ENCODE results near the gene C3orf33. TPM values are rescaled to one million over a fixed set of nuclear protein-coding genes. Genes with fewer than 3 reads are reported as not detected.

C3orf33 gene
- total and polyA plus RNA-seq, 9 of the 15 experiments (the other 6 are each of a cell fraction or from before 2014, with no cell fraction given), result 4.1 to 10.2 (median 6.0) TPM

DNA sequence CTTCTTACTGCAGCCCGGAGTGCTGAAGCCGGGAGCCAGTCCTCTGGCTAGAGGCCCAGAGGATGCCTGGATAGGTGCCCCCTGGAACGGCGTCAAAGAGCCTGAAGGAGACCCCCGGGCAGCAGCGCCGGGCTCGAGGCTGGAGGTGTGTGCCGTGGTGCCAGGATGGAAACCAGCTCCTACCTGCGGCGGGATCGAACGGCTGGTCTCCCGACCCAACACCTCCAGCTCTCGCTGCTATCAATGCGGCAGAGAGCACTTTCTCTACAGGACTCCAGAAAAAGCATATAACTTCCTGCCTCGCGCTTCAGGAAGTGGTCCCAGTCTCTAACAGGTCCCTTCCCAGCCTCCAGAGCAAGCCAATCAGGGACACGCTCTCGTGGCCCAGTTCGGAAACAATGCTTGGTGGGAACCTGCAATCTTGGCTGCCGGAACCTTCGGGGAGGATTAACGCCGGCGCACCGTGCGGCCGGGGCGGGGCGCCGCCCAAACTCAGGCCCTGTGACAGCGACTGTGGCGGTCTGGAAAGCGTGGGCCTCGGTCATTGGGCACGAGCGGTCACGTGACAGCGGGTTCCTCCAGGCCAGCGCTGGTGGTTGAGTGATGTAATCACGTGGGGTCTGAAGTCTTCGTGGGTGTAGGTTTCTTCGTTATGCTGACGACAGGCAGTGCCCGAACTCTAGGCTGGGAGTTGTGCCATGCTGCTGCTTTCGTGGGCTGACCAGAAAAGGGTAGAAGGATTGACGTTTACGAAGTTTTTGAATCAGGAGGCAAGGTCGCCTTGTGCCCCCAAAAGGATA lies 48.3 kb upstream of the C3orf33 start, which contains the start of gene SLC33A1 (continued):
- TF ChIP-seq, protein P1, sequence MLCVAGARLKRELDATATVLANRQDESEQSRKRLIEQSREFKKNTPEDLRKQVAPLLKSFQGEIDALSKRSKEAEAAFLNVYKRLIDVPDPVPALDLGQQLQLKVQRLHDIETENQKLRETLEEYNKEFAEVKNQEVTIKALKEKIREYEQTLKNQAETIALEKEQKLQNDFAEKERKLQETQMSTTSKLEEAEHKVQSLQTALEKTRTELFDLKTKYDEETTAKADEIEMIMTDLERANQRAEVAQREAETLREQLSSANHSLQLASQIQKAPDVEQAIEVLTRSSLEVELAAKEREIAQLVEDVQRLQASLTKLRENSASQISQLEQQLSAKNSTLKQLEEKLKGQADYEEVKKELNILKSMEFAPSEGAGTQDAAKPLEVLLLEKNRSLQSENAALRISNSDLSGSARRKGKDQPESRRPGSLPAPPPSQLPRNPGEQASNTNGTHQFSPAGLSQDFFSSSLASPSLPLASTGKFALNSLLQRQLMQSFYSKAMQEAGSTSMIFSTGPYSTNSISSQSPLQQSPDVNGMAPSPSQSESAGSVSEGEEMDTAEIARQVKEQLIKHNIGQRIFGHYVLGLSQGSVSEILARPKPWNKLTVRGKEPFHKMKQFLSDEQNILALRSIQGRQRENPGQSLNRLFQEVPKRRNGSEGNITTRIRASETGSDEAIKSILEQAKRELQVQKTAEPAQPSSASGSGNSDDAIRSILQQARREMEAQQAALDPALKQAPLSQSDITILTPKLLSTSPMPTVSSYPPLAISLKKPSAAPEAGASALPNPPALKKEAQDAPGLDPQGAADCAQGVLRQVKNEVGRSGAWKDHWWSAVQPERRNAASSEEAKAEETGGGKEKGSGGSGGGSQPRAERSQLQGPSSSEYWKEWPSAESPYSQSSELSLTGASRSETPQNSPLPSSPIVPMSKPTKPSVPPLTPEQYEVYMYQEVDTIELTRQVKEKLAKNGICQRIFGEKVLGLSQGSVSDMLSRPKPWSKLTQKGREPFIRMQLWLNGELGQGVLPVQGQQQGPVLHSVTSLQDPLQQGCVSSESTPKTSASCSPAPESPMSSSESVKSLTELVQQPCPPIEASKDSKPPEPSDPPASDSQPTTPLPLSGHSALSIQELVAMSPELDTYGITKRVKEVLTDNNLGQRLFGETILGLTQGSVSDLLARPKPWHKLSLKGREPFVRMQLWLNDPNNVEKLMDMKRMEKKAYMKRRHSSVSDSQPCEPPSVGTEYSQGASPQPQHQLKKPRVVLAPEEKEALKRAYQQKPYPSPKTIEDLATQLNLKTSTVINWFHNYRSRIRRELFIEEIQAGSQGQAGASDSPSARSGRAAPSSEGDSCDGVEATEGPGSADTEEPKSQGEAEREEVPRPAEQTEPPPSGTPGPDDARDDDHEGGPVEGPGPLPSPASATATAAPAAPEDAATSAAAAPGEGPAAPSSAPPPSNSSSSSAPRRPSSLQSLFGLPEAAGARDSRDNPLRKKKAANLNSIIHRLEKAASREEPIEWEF (CRISPR knock-in tag; IDR thresholded peaks at IDR 0.05), result no peak
- no peak for TF ChIP-seq ZNF444 (CRISPR knock-in tag; IDR thresholded peaks at IDR 0.05)
- TF ChIP-seq LEF1 (IDR thresholded peaks at IDR 0.05), result peak; percentile 82
- TF ChIP-seq, protein P2, sequence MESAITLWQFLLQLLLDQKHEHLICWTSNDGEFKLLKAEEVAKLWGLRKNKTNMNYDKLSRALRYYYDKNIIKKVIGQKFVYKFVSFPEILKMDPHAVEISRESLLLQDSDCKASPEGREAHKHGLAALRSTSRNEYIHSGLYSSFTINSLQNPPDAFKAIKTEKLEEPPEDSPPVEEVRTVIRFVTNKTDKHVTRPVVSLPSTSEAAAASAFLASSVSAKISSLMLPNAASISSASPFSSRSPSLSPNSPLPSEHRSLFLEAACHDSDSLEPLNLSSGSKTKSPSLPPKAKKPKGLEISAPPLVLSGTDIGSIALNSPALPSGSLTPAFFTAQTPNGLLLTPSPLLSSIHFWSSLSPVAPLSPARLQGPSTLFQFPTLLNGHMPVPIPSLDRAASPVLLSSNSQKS (CRISPR knock-in tag; IDR thresholded peaks at IDR 0.05), result no peak
- TF ChIP-seq, protein P3, sequence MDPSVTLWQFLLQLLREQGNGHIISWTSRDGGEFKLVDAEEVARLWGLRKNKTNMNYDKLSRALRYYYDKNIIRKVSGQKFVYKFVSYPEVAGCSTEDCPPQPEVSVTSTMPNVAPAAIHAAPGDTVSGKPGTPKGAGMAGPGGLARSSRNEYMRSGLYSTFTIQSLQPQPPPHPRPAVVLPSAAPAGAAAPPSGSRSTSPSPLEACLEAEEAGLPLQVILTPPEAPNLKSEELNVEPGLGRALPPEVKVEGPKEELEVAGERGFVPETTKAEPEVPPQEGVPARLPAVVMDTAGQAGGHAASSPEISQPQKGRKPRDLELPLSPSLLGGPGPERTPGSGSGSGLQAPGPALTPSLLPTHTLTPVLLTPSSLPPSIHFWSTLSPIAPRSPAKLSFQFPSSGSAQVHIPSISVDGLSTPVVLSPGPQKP (CRISPR knock-in tag; IDR thresholded peaks at IDR 0.05), result no peak
- TF ChIP-seq, protein P4, sequence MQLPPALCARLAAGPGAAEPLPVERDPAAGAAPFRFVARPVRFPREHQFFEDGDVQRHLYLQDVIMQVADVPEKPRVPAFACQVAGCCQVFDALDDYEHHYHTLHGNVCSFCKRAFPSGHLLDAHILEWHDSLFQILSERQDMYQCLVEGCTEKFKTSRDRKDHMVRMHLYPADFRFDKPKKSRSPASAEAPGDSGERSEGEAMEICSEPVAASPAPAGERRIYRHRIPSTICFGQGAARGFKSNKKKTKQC (CRISPR knock-in tag; IDR thresholded peaks at IDR 0.05), result no peak; the same call in 1 of the 2 replicates
- TF ChIP-seq HMGXB4 (CRISPR knock-in tag; IDR thresholded peaks at IDR 0.05), result no peak; the same call in 1 of the 2 replicates
- TF ChIP-seq, protein P5, sequence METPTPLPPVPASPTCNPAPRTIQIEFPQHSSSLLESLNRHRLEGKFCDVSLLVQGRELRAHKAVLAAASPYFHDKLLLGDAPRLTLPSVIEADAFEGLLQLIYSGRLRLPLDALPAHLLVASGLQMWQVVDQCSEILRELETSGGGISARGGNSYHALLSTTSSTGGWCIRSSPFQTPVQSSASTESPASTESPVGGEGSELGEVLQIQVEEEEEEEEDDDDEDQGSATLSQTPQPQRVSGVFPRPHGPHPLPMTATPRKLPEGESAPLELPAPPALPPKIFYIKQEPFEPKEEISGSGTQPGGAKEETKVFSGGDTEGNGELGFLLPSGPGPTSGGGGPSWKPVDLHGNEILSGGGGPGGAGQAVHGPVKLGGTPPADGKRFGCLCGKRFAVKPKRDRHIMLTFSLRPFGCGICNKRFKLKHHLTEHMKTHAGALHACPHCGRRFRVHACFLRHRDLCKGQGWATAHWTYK (CRISPR knock-in tag; IDR thresholded peaks at IDR 0.05), result 0 out of 2 replicates have a peak, but pooled peaks have one; percentile 63
- TF ChIP-seq, protein P6, sequence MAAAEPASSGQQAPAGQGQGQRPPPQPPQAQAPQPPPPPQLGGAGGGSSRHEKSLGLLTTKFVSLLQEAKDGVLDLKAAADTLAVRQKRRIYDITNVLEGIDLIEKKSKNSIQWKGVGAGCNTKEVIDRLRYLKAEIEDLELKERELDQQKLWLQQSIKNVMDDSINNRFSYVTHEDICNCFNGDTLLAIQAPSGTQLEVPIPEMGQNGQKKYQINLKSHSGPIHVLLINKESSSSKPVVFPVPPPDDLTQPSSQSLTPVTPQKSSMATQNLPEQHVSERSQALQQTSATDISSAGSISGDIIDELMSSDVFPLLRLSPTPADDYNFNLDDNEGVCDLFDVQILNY (CRISPR knock-in tag; IDR thresholded peaks at IDR 0.05), result no peak
- TF ChIP-seq MCM5 (IDR thresholded peaks at IDR 0.05; ENCODE audit: low read depth), result no peak
- TF ChIP-seq FOSL1 (tag; conservative IDR thresholded peaks at IDR 0.05), result peak; percentile 70
- TF ChIP-seq FOXA1 (IDR thresholded peaks at IDR 0.05; ENCODE audit: borderline replicate concordance), result no peak
